Suppressor macrophage treated with lipopolysaccharide for 1 hour (primary cell): ENCODE results near the gene AK2.
"Not testable (repeated sequence)": the region's sequence is repeated elsewhere in the genome, so short reads cannot be mapped to it uniquely, and the experiment has no call there.

Experiments
- DNase-seq, 3 donors: peaks; one replicate each; pipeline ENCODE4 v3.0.0-alpha.2; 2020 to 2022

AK2 gene

GRCh38 chr1:33036526-33037503 lies at the start of gene AK2:
Gene AK2, minus strand, starts transcription at chr1:33036883. Its CDS starts 55 bp downstream, at chr1:33036828.
- peak; percentile 95 to 96 (median 96) for DNase-seq

- peak; percentile 83 to 86 (median 86) for DNase-seq
Observed at GRCh38 chr1:33086384-33086850, 49.7 kb upstream of the AK2 start.

- DNase-seq: no peak
Observed at GRCh38 chr1:33085332-33085731, 48.6 kb upstream of the AK2 start.

GRCh38 chr1:33082575-33083108 lies 46.0 kb upstream of the AK2 start:
- no peak for DNase-seq

GRCh38 chr1:33081554-33082305 lies 45.0 kb upstream of the AK2 start:
- DNase-seq: peak; percentile 35 to 51 (median 45)

- DNase-seq: peak; percentile 95 to 97 (median 97)
Observed at GRCh38 chr1:33080885-33081553, 44.3 kb upstream of the AK2 start, which contains the start of gene AZIN2. Gene AZIN2, plus strand, starts transcription at chr1:33081153. Its CDS starts 1,097 bp downstream, at chr1:33082250.

- DNase-seq: no peak
Observed at GRCh38 chr1:33080373-33080772, 43.7 kb upstream of the AK2 start.

GRCh38 chr1:33078030-33078591 lies 41.4 kb upstream of the AK2 start:
- no peak for DNase-seq

- no peak for DNase-seq
Observed at GRCh38 chr1:33074193-33074945, 37.7 kb upstream of the AK2 start.

GRCh38 chr1:33072707-33073106 lies 36.0 kb upstream of the AK2 start:
- DNase-seq: no peak

- no peak for DNase-seq
Observed at GRCh38 chr1:33070628-33071027, 33.9 kb upstream of the AK2 start.

GRCh38 chr1:33068108-33068507 lies 31.4 kb upstream of the AK2 start:
- DNase-seq: not testable (repeated sequence)

- not testable (repeated sequence) for DNase-seq
Observed at GRCh38 chr1:33066477-33066876, 29.8 kb upstream of the AK2 start.

- DNase-seq: no peak
Observed at GRCh38 chr1:33065301-33065700, 28.6 kb upstream of the AK2 start.

GRCh38 chr1:33064284-33064683 lies 27.6 kb upstream of the AK2 start:
- peak in 1 of 3 donors; percentile 40 for DNase-seq

- DNase-seq: peak; percentile 29 to 50 (median 36)
Observed at GRCh38 chr1:33061834-33062233, 25.2 kb upstream of the AK2 start.

- DNase-seq: peak; percentile 86 to 90 (median 87)
Observed at GRCh38 chr1:33060579-33061083, 23.9 kb upstream of the AK2 start.

- no peak for DNase-seq
Observed at GRCh38 chr1:33057095-33057494, 20.4 kb upstream of the AK2 start.

- DNase-seq: no peak
Observed at GRCh38 chr1:33056426-33056825, 19.7 kb upstream of the AK2 start.

GRCh38 chr1:33055210-33056008 lies 18.7 kb upstream of the AK2 start:
- peak; percentile 87 to 89 (median 87) for DNase-seq
